ENCODE data around the gene DDAH2. TPM values are rescaled to one million over a fixed set of nuclear protein-coding genes. Genes with fewer than 3 reads are reported as not detected.

Gene DDAH2
- total RNA-seq, 1 donor from 2014 or later: 108 TPM

GRCh38 chr6:31677955-31678354 lies 51.1 kb downstream of the DDAH2 start:
- Histone ChIP-seq H3K27me3 (no peaks in the 10 kb centered on the region), H3K4me3 (no peak overlapping the region), H3K36me3 (peaks cover 0 to 5% of the 10 kb centered on the region in 2 donors), H3K4me1 (peaks cover 19% of the 10 kb centered on the region), H3K9me3 (no peaks in the 10 kb centered on the region), H3K27ac (no peak overlapping the region)
- intact Hi-C loops (cut with DNase I): loop anchor here (10.0 kb wide), 1 partner anchor 277 kb away; the partner anchor contains the start of genes NELFE and SKIC2
- DNase-seq (ENCODE audit: extremely low spot score in 2 of 2): no peak
- TF ChIP-seq POLR2A (IDR thresholded peaks at IDR 0.05) (no peak), CTCF (IDR thresholded peaks at IDR 0.05) (no peak), POLR2AphosphoS5 (IDR thresholded peaks at IDR 0.05; ENCODE audit: insufficient read depth in 1 of 2, low read depth in 1 of 2) (no peak)

Small RNA genes lying within 50 kb of the gene (microRNA-seq; reads per million reads assigned to microRNA genes)
- gene MIR4646 (ENCODE audit: borderline number of aligned reads, borderline replicate concordance): not detected

Small RNA genes lying within 50 kb of the gene (small RNA-seq; reads per million reads assigned to genes)
- gene LY6G6D (not detected), gene MIR4646 (not detected), gene MSH5-SAPCD1 (not detected), gene RF00019 (not detected), gene RNU6-850P (not detected), gene SAPCD1 (not detected)

Other genes starting within 250 kb of the DDAH2 start
- 3.2 TPM for gene MICB, start 231.2 kb downstream of the DDAH2 start, total RNA-seq
- gene MCCD1, start 200.3 kb downstream of the DDAH2 start, total RNA-seq: not detected
- 299 TPM for gene DDX39B, start 187.3 kb downstream of the DDAH2 start, total RNA-seq
- 5.4 TPM for gene ATP6V1G2, start 182.7 kb downstream of the DDAH2 start, total RNA-seq
- 14.2 TPM for gene NFKBIL1, start 181.7 kb downstream of the DDAH2 start, total RNA-seq
- gene LTA, start 157.0 kb downstream of the DDAH2 start, total RNA-seq: not detected
- not detected for gene TNF, start 153.7 kb downstream of the DDAH2 start, total RNA-seq
- 5.4 TPM for gene LTB, start 146.9 kb downstream of the DDAH2 start, total RNA-seq
- gene LST1, start 143.0 kb downstream of the DDAH2 start, total RNA-seq: not detected
- gene NCR3, start 136.3 kb downstream of the DDAH2 start, total RNA-seq: not detected
- 25.0 TPM for gene AIF1, start 114.1 kb downstream of the DDAH2 start, total RNA-seq
- gene PRRC2A, start 108.6 kb downstream of the DDAH2 start, total RNA-seq: 74.6 TPM
- gene BAG6, start 76.6 kb downstream of the DDAH2 start, total RNA-seq: 139 TPM
- gene APOM, start 73.4 kb downstream of the DDAH2 start, total RNA-seq: not detected
- gene C6orf47, start 68.5 kb downstream of the DDAH2 start, total RNA-seq: 15.2 TPM
- 16.9 TPM for gene GPANK1, start 64.3 kb downstream of the DDAH2 start, total RNA-seq
- gene CSNK2B, start 63.2 kb downstream of the DDAH2 start, total RNA-seq: 219 TPM
- gene LY6G5B, start 59.3 kb downstream of the DDAH2 start, total RNA-seq: 7.4 TPM
- 1.7 TPM for gene LY6G5C, start 48.2 kb downstream of the DDAH2 start, total RNA-seq
- gene ABHD16A, start 26.0 kb downstream of the DDAH2 start, total RNA-seq: 53.0 TPM
- not detected for gene LY6G6F, start 22.4 kb downstream of the DDAH2 start, total RNA-seq
- gene LY6G6D, start 14.0 kb downstream of the DDAH2 start, total RNA-seq: not detected
- gene LY6G6C, start 7.6 kb downstream of the DDAH2 start, total RNA-seq: not detected
- not detected for gene MPIG6B, start 5.9 kb downstream of the DDAH2 start, total RNA-seq
- 250 TPM for gene CLIC1, start 7.2 kb upstream of the DDAH2 start, total RNA-seq
- 11.0 TPM for gene MSH5, start 10.7 kb upstream of the DDAH2 start, total RNA-seq
- gene SAPCD1, start 33.4 kb upstream of the DDAH2 start, total RNA-seq: not detected
- gene VWA7, start 48.0 kb upstream of the DDAH2 start, total RNA-seq: 0.74 TPM
- gene VARS1, start 66.5 kb upstream of the DDAH2 start, total RNA-seq: 39.8 TPM
- gene LSM2, start 77.7 kb upstream of the DDAH2 start, total RNA-seq: 51.6 TPM
- gene HSPA1L, start 86.0 kb upstream of the DDAH2 start, total RNA-seq: 0.98 TPM
- gene HSPA1A, start 86.2 kb upstream of the DDAH2 start, total RNA-seq: 345 TPM
- gene HSPA1B, start 98.4 kb upstream of the DDAH2 start, total RNA-seq: 466 TPM
- 26.0 TPM for gene NEU1, start 133.5 kb upstream of the DDAH2 start, total RNA-seq
- 5.9 TPM for gene SLC44A4, start 149.7 kb upstream of the DDAH2 start, total RNA-seq
- 45.2 TPM for gene EHMT2, start 168.4 kb upstream of the DDAH2 start, total RNA-seq
- 1.7 TPM for gene ZBTB12, start 172.8 kb upstream of the DDAH2 start, total RNA-seq
- gene C2, start 198.4 kb upstream of the DDAH2 start, total RNA-seq: 2.9 TPM
- gene CFB, start 216.8 kb upstream of the DDAH2 start, total RNA-seq: 9.6 TPM
- gene NELFE, start 229.7 kb upstream of the DDAH2 start, total RNA-seq: 100 TPM
- 35.4 TPM for gene SKIC2, start 229.9 kb upstream of the DDAH2 start, total RNA-seq
- gene DXO, start 242.8 kb upstream of the DDAH2 start, total RNA-seq: 15.5 TPM

Measured in vagina (tissue), 2 donors.